GDM1 (cell line): ENCODE measurements around the gene TROAP.

Experiments used
- DNase-seq: peaks from one replicate; lab custom pipeline; 2025; lab: John Stamatoyannopoulos, UW

The TROAP gene

DNA sequence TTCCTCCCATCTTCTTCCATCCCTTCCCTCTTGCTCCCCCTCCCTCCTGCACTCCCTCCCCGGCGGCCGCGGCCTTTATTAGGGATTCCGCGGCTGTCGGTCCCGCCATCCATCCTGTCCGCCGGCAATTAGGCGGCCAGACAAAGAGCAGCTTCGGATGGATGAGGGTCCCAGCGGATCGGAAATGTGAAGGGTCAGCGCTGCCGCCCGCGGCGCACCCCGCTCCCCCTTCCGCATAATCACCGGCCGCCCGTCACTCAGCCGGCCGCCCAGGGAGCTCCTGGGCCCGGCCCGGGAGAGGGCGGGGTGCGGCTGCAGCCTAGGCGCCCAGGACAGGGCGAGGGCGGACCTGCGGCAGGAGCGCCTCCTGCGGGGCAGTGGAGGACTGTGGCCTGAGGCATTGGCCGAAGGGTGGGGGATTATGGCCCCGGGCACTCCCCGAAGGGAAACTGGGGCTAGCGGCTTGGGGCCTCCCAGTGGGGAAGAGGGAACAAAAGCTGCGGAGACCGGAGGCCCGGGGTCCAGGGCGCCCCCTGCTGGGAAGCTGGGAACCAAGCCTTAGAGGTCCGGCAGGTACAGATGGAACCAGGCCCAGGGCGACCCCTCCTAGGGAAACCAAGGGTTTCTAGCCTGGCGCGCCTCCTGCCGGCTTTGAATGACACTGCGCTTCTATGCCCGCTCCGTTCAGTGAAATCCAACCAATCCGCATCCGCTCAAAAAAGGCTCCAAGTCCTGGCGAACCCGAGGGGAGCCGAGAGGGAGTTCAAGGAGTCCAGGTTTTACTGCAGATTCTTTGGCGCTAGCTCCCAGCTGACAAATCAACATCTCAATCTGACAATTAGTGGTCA is 19.2 kb downstream of the TROAP start:
- DNase-seq = peak; percentile 51

GRCh38 chr12:49342914-49343731 is 20.1 kb downstream of the TROAP start:
- no peak for DNase-seq

DNA sequence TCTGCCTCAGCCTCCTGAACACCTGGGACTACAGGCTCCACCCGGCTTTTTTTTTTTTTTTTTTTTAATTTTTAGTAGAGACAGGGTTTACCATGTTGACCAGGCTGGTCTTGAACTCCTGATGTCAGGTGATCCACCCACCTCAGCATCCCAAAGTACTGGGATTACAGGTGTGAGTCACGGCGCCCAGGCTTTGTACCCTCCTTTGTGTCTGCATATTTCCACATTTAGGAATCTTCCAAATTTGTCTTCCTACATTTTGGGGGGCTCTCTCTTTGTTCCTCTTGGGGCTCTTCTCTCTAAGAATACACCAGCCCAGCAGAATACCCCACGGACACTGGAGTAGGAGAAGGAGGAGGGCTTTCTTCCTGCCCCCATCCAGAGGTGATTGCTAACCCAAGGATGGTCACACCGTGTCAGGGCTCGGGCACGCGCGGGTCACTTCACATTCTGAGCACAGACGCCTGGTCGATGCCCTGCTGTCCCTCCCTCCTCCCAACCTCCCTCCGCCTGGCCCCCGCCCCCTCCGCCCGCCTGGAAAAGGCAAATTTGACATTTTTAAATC is 21.5 kb downstream of the TROAP start:
- DNase-seq = no peak

DNA sequence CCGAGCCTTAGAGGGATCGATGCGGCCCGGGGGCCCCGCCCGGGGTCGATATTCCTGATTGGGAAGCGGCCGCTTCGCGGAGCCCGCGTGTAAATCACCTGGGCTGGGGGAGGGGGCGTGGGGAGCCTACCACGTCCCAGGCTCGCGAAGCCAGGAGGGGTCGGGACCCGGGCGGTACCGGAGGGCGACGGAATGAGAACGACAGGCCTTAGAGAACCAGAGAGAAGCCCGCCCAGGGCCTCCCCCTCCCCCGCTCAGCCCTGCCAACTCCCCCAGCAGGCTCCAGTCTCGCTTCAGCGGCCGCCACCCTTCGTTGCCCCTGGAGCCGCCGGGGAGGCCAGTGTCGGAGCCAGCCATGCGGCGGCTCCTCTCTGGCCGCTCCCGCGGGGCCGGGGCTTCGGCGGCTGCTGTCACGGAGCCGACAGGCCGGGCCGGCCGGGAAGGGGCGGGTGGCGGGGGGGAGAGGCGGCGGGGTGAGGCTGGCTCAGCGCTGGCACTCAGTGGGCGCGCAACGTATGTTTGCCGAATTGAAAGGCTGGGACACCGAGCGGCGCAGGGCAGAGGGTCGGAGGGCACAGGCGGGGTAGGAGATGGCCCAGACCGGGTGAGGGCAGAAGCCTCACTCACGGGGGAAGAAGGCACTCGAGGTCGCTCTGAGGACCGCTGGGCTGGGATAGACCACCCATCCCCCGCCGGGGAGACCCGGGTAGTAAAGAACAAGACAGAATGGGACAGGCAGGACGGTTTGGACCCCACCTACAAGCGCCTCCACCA is 22.2 kb downstream of the TROAP start:
- no peak for DNase-seq

DNA sequence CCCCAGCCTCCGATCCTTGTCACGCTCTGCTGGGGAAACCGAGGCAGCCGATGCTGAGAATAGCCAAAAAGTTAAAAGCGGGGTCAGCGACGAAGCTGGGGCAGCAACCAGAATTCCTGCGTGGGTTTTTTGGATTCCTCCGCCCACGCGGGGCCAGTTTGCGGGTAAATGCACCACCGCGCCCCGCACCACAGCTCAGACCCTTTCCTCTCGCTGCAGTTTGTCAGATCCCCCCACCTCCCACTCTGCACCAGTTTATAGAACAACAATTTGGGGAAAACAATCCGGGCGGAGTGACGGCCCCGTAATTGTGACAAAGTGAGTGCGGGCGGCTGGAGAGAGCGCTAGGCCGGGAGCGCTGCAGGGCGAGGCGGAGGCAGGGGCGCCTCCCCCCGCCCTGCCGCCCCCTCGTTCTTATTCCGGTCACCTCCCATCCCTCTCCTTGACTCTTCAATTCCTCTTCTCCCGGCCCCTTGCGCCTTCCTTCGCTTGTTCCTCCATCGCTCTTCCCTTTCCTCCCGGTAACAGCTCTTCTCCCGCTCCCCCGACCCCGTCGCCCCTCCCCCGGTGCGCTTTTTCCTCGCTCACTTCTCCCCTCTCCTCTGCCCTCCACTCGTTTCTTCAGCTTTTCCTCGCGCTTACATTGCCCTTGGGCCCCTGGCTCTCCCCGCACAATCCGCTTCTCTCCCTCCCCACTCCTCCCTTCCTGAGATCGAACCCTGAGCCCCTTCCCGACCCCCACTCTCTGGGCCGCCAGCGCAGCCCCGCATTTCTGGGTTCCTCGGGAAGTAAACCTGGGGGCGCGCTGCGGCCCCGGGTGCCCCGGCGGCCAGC is 23.0 kb downstream of the TROAP start:
- DNase-seq = no peak

DNA sequence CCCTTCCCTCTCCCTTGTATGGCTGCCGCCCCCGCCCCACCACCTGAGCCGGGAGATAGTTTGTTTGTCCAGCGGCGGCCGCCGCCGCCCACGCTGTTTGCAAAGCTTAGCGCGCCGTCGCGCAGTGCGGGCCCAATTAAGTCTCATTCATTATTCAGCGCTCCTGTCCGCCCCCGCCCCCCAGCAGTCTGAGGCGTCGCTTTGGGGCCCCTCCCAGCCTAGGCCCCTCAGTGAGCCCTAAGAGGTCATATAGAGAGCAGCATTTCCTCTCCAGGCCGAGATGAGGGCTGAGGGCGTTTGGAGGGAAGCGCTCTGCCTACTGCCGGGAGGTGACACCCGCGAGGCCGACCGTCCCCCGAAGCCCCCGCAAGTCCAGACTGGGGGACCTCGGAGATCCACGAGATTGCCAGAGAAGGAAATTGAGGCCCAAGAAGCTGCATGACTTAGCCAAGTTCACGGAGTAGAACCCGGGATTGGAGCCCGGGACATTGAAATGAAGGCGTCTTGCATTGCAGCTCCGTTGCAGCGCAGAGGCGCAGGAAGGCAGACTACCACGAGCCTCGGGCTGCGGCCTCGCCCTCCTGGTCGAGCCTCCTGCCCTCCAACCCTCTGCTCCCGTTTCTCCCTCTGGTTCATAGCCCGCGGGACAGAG is 23.7 kb downstream of the TROAP start, which contains the start of gene DNAJC22:
Gene DNAJC22, plus strand, starts transcription at position 230 of the 652 bp plus-strand sequence. CDS start 1,985 bp downstream, outside the sequence.
- DNase-seq = no peak

- peak; percentile 19 for DNase-seq
Measured at GRCh38 chr12:49347311-49348193, 24.5 kb downstream of the TROAP start.

DNA sequence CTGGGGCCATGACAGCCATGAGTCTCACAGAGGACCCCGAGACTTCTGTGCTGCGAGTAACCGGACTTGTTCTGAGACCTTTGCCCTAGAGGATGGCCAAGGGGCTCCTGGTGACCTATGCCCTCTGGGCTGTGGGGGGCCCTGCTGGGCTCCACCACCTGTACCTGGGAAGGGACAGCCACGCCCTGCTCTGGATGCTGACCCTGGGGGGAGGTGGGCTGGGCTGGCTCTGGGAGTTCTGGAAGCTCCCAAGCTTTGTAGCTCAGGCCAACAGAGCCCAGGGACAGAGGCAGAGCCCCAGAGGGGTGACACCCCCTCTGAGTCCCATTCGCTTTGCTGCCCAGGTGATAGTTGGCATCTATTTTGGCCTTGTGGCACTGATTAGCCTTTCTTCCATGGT is 25.7 kb downstream of the TROAP start:
- DNase-seq = no peak

- DNase-seq = no peak
Measured at GRCh38 chr12:49349266-49349665, 26.2 kb downstream of the TROAP start.

DNA sequence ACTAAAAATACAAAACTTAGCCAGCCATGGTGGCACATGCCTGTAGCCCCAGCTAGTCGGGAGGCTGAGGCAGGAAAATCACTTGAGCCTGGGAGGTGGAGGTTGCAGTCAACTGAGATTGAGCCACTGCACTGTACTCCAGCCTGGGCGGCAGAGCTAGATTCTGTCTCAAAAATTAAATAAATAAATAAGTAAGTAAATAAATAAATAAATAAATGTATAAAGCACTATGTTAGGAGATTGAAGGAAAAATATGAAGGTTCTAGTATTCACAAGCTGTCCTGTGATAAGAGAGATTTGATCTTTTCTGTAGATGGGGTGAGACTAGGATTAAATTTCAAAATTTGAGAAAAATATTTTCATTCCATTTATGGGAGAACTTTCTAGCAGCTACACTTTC is 29.3 kb downstream of the TROAP start:
- no peak for DNase-seq

- no peak for DNase-seq
Measured at GRCh38 chr12:49355913-49356312, 32.9 kb downstream of the TROAP start.

GRCh38 chr12:49357103-49357678 is 34.1 kb downstream of the TROAP start:
- no peak for DNase-seq

- peak; percentile 60 for DNase-seq
Measured at GRCh38 chr12:49358483-49359141, 35.6 kb downstream of the TROAP start.

DNA sequence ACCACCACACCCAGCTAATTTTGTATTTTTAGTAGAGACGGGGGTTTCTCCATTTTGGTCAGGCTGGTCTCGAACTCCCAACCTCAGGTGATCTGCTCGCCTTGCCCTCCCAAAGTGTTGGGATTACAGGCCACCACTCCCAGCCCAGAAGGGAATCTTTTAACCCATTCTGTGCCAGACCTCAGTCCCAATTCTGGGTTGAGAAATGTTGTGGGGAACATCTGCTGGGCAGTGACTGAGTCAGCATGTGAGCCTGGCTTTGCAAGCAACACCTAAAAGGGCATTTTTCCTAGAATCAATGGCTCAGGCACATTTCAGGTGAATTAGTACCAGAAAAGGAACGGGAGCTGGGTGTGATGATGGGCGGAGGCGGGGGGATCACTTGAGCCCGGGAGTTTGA is 36.6 kb downstream of the TROAP start:
- DNase-seq = no peak

DNA sequence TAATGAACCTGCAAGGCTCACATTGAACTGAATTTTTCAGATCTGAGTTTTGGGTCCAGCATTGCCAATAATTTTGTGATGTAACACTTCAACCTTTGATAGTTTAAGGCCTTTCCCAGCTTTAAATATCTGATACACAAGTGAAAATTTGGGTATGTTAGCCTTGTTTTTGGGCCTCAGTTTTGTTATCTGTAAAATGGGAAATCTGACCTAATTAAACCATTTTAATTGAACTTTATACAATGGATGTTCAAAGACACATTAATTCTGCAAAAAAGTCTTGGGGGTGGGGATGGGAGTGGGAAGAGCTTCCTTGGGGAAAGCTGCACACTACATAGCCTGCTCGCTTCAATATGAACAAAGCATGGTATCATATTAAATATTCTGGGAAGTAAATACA is 39.0 kb downstream of the TROAP start:
- DNase-seq = no peak

DNA sequence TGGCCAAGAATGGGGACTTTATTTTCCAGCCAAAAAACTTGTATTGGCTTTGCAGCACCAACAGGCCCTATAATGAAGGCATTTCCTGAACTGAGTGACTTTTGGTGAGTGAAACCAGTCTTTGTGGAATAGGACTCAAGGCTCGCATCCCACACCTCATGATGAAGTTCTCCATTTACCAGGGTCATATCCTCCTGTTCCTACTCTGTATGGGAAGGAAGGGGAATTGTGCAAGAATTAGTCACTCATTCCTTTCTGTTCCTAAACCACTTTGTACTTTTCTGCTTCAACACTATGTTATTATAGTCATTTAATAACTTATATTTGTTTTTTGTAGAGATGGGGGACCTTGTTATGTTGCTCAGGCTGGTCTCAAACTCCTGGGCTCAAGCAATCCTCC is 41.9 kb downstream of the TROAP start:
- no peak for DNase-seq

DNA sequence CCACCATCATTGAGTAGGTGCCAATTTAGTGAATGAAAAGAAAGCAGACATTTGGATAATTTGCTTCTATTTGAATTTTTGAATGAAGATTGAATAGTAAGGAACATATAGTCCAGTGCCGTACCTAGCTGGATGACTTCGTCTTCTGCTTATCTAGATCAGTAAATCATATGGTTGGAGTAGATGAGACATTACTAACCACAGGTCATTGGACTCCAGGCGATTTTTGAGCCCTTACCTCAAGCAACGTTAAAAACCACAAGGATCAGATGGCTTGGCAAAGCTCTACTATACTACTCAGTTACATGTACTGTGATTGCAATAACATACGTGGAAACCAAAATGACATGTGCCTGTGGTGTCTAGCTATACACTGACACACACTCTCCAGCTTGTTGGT is 42.5 kb downstream of the TROAP start:
- no peak for DNase-seq

GRCh38 chr12:49366096-49366651 is 43.1 kb downstream of the TROAP start:
- no peak for DNase-seq
